ENCODE data around the gene ALPG.
"Not testable (repeated sequence)": the region's sequence is repeated elsewhere in the genome, so short reads cannot be mapped to it uniquely, and the experiment has no call there.

ALPG gene

GRCh38 chr2:232406556-232407310 lies at the start of gene ALPG:
TSS of gene ALPG (plus strand) at chr2:232406844. CDS start at chr2:232406895, 51 bp downstream.
- no peak for DNase-seq

- DNase-seq, result no peak
Measured at GRCh38 chr2:232361646-232362045, 45.0 kb upstream of the ALPG start.

DNA sequence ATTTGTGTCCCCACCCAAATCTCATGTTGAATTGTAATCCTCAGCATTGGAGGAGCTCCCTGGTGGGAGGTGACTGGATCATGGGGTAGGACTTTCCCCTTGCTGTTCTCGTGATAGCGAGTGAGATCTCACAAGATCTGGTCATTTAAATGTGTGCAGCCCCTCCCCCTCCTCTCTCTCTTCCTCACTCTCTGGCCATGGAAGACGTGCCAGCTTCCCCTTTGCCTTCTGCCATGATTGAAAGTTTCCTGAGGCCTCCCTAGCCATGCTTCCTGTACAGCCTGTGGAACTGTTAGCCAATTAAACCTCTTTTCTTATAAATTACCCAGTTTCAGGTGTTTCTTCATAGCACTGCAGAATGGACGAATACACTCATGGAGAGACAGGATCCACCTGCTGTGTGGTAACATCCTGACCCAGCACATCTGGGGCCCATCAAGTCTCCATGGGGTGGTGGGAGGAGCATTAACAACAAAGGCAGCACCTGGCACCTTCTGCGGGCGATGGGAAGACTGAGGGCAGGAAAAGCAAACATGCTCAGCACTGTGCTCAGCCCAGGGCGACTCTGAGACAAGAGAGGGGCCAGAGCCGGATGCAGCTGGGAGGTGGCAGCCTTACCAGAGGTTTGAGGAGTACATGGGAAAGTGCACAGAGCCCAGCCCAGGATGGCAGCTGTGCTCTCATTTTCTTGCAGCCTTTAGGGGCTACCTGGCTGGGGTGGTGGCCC lies 44.3 kb upstream of the ALPG start:
- no peak for DNase-seq

GRCh38 chr2:232363064-232363783 lies 43.4 kb upstream of the ALPG start:
- DNase-seq, result not testable (repeated sequence)

DNA sequence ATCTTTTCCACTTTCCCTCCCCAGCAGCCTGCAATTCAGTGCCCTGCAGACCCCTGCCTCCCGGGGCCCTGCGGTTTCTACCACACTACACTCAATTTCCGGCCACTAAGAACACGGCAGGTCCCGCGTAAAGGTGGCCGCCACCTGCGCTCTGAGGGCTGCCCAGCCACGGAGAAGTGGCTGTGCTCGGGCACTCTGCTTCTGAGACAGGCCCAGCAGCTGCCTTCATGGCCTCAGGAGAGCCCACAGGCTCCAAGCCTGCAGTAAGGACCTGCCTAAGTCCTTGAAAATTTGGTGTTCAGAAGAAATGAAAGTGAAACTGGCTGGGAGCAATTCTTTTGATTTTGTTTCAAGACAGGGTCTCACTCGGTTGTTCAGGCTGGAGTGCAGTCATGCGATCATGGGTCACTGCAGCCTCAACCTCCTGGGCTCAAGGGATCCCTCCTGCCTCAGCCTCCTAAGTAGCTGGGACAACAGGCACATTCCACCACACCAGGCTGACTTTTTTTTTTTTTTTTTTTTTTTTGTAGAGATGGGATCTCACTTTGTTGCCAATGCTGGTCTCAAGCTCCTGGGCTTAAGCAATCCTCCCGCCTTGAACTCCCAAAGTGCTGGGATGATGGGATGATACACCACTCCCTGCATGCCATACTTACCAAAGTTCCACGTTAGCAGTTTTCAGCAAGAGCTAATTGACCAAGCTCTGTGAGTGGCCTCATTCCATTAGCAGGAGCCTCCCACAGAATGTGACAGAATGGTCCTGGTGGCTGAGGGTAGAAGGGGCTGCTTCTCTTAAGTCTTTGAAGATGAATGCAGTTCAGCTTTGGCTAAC lies 42.6 kb upstream of the ALPG start:
- no peak for DNase-seq

- not testable (repeated sequence) for DNase-seq
Measured at GRCh38 chr2:232364806-232365594, 41.6 kb upstream of the ALPG start.

- no peak for DNase-seq
Measured at GRCh38 chr2:232365621-232366321, 40.9 kb upstream of the ALPG start.

DNA sequence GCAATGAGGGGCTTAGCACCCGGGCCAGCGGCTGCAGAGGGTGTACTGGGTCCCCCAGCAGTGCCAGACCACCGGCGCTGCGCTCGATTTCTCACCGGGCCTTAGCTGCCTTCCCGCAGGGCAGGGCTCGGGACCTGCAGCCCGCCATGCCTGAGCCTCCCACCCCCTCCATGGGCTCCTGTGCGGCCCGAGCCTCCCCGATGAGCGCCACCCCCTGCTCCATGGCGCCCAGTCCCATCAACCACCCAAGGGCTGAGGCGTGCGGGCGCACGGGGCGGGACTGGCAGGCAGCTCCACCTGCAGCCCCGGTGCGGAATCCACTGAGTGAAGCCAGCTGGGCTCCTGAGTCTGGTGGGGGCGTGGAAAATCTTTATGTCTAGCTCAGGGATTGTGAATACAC lies 40.2 kb upstream of the ALPG start:
- not testable (repeated sequence) for DNase-seq

DNA sequence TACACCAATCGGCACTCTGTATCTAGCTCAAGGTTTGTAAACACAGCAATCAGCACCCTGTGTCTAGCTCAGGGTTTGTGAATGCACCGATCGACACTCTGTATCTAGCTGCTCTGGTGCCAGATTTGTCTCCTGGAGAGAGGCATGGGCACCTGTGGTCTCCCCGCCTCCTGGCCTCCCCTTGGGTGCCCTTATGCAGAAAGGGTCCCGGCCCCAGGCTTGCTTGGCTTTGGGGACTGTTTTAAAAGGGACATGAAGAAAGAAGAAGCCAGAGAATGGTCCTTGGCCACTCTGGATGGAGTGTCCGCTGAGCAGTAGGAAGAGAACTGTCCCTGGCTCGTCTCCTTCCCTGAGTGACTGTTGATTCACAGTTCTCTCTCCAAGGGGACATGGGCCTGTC lies 39.6 kb upstream of the ALPG start:
- DNase-seq, result no peak

- no peak for DNase-seq
Measured at GRCh38 chr2:232367591-232368233, 38.9 kb upstream of the ALPG start.

GRCh38 chr2:232368311-232368731 lies 38.3 kb upstream of the ALPG start:
- DNase-seq, result no peak

- DNase-seq, result no peak
Measured at GRCh38 chr2:232369126-232369951, 37.3 kb upstream of the ALPG start.

DNA sequence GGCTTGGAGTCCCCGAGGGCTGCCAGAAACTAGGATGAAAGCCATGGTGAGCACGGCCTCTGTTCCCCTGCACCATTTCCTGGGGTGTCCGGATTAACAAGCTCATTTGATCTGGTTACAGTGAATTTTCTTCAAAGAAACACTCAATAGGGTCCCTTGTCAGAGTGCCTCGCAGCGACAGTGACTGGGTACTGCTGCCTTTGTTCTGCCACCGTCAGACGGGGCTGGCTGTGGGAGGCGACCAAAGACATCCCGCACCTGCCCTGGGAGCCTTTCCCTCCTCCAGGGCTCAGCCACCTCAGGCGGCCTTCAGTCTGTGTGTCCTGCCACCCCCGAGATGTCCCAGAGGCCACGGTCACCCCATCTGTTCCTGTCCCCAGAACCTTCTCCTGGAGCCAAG lies 36.6 kb upstream of the ALPG start:
- DNase-seq, result not testable (repeated sequence)

DNA sequence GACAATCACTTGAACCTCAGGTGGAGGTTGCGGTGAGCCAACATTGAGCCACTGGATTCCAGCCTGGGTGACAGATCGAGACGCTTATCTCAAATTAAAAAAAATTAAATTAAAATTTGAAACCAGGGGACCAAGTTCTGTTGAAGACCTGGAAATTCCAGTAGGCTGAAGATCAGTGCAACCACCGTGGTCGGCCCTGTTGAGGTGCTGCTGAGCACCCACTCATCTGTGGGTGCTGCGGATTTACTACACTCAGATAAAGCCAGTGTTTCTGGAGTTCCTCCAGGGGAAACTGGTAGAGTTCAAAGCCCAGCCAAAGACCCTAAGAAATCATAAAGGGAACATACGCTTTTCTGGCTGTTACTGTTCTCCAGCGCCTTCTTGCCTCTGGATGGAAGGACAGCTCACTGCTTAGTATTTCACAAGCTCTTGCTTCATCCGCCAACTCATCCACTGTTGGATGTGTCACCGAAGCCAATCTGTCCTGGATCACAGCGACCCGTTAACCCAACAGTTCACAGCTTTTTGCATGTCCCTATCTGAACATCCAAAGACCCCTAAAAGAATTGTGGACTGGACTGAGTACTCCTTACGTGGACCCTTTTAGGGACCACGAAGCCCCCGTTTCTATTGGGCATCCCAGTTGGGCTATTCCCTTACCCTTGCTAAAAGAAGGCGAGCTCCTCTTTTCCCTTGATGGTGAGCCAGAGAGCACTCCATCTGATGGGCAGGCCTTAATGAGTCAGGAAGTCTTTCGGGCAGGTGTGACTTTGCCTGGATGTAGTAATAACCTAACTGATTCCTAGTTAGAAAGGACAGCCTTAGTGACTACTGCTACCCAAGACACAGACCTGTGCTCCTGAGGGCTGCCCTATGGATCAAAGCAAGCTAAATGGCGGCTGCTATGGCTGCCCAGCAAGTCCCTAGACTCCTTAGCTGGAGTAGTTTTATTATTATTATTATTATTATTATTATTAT lies 34.1 kb upstream of the ALPG start:
- no peak for DNase-seq

DNA sequence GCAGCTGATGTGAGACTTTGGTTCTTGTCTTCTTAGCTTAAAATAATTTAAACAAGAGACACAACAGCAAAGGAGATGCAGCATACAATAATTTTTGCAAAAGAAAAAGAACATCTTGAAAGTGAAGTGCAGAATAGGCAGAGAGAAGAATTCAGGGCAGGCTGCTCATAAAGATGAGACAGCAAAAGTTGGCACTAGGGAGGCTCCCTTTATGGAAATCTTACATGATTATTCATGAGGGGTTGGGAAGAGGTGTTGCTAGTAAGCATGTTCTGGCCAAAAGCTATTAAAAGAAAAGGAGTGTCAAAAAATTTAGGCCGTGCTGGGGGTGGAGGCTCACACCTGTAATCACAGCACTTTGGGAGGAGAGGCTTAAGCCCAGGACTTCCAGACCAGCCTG lies 32.3 kb upstream of the ALPG start:
- DNase-seq, result no peak

- DNase-seq, result no peak
Measured at GRCh38 chr2:232375164-232375563, 31.5 kb upstream of the ALPG start.

GRCh38 chr2:232376260-232376659 lies 30.4 kb upstream of the ALPG start:
- no peak for DNase-seq

DNA sequence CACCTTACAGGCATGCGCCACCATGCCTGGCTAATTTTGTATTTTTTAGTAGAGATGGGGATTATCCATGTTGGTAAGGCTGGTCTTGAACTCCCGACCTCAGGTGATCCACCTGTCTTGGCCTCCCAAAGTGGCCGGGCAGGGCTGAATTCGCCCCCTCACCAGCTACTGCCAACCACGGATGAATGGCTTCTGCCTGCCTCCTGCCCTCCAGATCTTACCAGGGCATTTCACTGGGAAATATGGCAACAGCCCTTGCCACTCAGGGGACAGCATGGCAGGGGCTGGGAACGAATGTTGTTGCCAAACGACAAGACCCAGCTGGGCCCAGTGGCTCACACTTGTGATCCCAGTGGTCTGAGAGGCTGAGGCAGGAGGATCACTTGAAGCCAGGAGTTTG lies 29.9 kb upstream of the ALPG start:
- no peak for DNase-seq

- DNase-seq, result no peak
Measured at GRCh38 chr2:232377319-232377718, 29.3 kb upstream of the ALPG start.

All from stimulated activated CD4-positive, alpha-beta T cell treated with anti-CD3 and anti-CD28 coated beads, Interleukin-4, amount 100 ng/mL, for 24 hours (primary cell).